SW 1271 (cell line): ENCODE measurements around the gene ACO1.
A peak's percentile ranks its signal among the peaks of the same experiment; 100 is the strongest.

Source experiments
- DNase-seq, 2 experiments: peaks; one replicate each; lab custom pipeline; 2025; lab: John Stamatoyannopoulos, UW

Gene ACO1

DNA sequence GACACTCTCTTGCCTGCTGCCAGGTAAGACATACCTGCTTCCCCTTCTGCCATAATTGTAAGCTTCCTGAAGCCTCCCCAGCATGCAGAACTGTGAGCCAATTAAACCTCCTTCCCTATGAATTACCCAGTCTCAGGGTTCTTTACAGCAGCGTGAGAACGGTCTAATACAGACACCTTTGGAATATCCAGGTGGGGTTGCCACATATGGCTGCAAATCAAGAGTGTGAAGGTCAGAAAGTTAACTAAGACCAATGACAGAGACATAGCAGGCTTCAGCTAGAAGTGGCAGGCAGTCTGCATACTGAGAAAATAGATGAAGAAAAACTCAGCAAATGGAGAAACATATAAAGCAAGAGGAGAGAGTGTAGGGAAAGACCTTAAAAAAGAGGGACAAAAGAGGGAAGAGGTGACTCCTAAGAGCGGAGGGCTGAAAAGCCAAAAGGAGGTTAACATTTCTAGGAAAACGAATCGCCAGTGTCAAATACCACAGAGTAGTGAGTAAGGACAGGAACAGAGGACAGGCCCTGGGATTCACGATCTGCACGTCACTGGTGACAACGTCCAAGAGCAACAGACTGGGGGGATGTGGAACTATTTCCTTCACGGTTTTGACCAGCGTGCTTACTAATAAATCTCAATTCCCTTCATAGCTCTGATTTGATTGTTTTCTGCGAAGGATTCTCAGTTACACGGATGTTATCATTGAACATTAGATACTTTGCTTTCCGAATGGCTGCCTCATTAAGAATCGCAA, 1.7 kb upstream of the ACO1 start:
- DNase-seq = no peak

DNA sequence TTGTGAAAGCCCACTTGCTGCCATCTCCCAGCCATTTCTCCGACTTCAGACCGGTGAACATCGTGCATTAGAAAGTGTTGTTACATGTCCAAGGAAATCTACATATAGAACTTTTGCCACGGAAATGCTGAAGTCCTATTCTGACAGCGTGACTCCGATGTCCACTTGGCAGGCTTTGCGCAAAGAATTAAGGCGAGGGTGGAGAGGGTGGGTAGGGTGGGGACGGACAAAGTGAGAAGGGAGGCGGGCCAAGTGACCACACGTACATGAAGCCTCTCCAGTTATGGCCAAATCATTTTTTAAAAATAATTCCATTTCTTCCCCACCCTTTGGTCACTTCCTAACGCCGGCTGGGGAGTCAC, 460 bp upstream of the ACO1 start:
- DNase-seq = peak in 1 of 2 experiments; percentile 50

DNA sequence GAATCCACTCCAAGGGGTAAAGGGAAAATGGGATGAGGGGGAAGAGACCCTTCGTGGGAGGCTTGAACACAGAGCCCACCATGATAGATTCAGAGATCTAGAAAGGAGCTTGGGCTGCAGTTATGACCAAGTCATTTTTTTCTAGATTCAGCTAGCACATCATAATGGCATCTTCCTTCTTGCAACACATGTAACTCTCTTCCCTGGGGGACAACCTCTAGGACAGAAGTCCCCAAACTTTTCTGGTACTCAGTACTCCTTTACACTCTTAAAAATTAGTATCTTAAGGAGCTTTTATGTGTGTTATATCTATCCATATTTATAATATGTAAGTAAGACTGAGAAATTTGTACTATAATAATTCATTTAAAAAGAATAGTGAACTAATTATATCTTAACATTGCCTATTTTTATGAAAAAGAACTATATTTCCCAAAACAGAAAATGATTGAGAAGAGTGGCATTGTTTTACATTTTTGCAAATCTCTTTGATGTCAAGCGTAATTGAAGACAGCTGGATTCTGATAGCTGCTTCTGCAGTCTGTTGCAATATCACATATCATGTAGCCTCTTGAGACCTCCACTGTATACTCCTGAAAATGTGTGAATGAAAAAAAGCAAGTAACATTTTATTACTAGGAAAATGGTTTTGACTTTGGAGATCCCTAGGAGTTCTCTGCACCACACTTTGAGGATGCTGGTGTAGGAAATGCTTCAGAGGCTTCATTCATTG, 875 bp downstream of the ACO1 start:
- DNase-seq = no peak

DNA sequence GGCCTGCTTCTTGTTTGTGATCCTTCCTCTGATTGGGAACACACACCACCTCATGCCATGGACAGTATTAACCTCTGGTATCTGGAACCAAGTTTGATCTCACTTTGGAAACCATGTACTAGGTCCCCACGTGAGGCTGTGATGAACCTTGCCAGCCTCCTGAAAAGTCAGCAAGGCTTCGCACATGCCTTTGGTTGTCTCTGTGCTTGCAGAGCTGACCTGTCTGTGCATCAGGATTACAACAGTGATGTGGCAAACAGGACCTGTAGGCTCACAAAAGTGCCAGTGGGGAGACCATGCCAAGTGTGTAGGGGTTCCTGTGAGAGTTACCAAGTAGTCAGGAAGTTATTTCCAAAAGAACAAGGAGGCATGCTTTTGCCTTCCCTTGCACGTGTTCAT, 1.4 kb downstream of the ACO1 start:
- DNase-seq = no peak

DNA sequence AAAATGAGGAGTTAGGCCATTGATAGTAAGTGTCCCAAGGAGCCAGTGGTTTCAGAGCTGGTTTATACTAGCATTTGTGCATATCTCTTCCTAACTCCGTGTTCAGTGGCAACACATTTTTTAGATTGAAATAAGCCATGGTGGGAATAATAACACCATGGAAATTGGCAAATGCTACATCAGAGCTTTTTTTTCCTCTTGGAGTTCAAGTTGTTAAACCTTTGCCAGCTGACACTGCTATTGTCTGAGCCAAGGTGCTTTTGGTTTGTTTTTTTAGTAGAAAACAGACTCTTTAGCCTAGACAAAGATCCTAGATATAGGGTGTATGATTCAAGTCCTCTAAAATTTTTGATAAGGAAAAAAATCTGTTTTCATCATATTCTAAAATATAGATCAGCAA, 2.8 kb downstream of the ACO1 start:
- no peak for DNase-seq

DNA sequence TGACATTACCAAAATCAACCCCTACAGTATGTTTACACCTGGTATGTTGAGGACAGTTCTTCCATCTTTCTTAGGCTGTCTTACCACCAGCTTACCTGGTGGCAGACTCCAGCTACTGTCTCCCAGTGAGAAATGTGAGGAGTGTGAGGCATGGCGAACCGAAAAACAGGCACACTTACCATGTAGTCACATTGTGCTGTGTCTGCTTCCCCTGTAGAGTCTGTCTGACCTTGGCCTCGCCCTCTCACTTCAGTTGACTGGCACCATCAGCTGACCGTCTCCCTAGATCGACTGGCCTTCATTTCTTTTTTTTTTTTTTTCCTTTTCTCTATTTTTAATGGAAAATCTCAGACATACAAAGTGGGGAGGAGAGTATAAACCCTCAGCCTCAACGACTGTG, 4.9 kb downstream of the ACO1 start:
- DNase-seq = no peak

DNA sequence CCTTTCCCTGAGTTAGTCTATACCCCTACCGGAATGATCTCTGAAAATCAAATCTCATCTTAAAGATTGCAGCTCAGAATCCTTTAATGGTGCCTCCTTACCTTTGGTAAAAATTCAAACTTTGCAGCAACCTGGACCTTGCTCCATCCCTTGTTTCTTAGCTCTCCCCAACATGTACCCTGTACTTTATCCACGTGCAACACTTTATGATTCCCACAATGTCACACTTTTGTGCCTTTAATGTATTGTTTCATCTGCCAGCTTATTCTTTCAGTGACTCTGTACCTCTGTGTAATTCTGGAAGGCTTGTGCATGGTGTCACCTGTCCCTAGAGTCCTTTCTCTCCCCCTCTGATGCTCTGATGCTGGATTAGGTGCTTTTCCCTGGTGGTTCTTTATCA, 9.5 kb downstream of the ACO1 start:
- no peak for DNase-seq

DNA sequence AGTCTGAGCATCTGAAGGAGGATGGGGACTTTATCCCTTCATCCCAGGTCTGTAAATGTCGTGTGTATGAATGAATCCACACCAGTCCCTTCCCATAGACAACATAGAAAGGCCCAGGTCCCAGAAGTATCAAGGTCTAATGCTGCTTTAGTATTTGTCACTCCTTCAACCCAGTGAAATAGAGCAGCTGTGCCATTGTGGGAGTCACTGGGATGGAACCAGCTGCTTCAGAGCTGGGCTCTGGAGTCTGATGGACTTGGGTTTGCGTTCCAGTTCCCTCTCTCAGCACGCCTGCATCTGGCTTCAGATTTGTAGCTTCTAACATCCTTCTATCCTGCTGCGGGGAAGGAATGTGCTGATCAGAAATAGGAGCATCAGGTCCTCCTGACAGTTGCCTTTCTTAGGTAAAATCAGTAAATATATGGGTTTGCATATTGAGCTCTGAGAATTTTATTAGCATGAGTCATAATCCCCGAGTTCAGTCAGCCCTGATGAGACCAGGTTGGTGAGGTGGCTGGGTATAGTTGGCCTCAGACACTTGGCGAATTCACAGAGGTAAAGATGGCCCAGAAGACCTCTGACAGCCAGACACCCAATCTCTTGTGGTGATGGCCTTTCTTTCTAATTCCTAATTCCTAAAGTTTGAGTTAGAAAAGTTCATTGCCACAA, 10.1 kb downstream of the ACO1 start:
- no peak for DNase-seq

DNA sequence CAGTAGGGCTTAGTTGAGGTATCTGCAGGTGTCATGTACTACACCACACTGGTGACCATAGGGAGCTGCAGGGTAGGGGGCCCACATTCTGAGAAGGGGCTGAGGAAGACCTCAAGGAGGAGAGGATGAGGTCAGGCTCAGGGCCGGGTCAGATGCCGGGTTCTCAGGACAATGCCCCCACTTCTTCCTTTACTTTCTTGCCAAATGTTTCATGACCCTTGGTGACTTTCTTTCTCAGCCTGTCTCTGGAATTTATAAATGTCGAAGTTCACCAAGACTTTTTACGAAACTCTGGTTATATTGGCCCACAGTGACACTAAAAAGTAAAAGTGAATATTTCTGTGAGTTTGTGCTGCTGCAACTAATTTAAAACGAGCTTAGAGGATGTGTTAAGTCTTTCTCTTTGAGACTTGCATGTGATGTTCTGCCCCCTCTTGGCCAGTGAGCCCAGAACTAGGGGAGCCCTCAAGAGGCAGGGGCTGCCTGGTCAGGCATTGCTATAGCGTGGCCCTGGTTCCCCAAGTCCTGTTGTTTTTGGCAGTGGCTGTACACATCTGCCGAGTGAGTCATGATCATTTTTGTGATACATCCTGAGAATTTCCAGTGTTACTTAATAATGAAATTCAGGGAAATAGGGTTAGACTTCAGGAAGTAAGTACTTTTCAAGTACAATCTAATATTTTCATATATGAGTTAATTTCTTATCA, 11.2 kb downstream of the ACO1 start:
- peak in 1 of 2 experiments; percentile 27 for DNase-seq

DNA sequence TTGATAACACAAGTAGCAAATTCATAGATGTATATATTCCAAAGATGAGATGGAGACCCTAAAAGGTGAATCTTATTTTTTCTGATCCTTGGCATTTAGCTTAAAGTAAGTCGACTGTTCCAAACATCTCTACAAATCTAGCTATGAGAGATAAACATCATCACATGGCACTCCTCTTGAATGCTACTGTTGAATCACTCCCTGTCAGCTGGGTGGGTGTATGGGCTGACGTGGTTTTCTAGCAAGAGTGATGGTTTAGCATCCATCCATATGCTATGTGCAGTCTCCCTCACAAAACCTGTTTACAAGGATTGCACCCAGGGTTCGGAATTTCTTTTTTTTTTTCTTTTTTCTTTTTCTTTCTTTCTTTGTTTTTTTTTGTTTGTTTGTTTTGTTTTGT, 13.8 kb downstream of the ACO1 start:
- DNase-seq = no peak

DNA sequence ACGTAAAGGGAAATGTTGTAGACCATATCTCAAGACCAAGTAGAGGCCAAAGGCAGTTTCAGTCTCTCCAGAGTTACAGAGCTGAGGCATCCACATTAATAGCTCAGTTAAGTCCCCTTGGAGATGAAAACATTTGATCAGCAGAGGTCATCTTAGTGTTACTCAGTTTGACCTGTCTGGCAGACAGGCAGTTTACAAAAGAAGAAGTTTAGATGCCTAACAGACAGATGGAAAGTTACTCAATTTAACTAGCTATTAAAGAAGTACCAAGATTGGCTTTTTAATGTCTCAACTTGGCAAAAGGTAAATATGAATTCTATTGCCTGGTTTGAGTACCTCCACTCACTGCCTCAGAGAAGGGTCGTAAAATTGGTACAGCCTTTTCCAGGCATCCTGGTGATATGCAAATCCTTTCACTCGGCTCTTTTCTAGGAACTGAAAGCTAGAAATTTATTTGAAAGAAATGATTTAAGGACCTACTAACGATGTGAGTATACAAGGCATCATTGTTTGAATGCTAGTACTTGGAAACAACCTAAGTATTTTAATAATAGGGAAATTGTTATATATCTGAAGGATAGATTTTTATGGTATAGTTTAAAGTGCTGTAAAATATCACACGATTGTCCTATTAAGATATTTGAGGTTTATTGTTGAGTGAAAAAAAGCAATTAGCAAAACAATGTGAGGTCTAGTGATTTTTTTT, 14.8 kb downstream of the ACO1 start:
- no peak for DNase-seq

DNA sequence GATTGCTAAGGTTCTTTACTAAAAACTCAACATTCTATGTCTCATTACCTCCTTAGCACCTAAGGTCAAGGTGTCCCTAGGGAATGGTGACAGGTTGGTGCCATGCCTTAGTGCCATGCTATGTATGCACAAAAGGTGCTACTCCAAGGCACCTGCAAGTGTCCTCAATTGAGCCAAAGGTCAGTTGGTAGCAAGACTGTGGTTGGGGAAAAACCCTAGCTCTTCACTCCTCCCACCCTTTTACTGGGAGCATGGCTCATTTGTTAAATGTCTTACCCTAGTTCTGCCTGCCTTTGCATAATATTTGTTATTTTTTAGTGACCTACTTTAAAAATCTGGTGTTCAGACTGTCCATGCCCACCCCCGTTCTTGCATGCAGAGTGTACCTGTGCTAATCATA, 17.0 kb downstream of the ACO1 start:
- no peak for DNase-seq

DNA sequence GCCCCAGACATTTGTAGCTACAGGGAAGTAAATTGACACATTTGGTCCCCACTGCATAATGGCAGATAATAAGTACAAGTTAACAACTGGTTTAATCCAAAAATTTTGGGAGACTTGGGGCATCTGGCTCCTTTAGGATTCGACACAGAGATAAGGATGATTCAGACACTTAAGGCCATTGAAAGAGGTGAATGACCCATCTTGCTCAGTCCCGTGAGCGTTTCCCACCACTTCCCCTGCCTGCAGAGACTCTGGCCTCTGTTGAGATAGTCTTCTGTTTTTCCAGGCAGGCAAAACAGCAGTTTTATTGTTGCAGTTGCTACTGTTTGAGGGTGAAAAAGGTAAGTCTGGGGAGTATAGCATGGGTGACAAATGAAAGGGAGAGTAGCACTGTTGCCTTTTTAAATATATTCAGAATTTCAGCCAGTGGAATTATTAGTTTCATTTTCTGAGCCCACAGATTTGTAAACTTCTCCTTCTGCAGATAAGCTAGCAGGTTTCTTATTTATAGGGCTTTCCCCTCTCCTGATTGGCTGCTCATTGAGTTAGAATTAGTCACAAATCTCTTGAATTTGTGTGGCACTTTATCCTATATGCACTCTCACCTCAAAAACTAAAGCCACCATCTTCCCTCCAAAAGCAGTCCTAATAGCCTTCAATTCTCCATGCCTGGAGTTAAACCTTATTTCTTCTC, 19.3 kb downstream of the ACO1 start:
- DNase-seq = no peak

DNA sequence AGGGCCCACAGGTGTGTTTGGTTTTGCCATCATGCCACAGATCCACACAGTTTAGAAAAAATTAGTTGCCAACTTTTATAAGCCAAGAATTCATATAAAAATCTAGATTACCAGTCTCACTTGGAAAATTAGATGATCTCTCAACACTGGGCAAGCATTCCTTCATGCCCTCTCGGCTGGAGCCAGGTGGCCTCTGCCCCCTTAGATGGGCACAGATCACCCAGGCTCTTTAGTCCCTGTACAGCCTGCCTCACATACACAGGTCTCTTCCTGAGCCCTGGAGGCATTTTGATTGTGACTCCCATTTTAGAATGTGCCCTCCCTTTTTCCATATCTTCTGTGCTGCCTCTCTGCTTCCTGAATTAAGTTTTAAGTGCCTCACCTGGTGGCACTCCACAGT, 20.0 kb downstream of the ACO1 start:
- DNase-seq = no peak

DNA sequence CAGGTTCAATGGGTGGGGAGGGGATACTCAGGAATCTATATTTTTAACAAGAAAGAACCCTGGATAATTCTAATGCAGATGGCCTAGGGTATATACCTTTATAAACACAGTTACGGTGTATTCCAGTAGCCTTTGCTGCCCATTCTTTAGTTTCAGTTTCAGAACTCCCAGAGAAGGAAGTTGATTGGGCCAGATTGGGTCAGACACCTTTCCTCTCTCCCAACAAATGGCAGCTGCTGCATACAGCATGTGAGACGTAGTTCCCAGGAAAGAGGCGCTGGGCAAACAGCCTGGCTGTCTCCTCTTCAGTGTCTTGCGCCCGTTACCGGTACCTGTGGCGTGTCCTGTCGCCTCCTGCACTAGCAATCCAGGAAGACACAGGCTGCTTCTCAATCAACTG, 20.4 kb downstream of the ACO1 start:
- no peak for DNase-seq

DNA sequence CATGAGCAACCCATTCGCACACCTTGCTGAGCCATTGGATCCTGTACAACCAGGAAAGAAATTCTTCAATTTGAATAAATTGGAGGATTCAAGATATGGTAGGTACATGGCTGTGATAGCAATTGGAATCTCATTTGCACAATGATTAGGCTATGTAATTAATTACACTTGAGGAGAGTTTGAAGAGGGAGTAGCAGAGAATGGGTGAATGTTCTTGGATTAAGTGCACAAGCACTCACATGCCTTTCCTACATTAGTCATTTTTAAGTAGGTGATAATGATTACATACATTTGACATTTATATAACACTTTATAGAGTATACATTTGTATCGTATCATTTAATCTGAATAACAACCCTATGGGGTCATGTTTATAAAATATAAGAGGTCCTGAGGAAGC, 21.1 kb downstream of the ACO1 start:
- no peak for DNase-seq

DNA sequence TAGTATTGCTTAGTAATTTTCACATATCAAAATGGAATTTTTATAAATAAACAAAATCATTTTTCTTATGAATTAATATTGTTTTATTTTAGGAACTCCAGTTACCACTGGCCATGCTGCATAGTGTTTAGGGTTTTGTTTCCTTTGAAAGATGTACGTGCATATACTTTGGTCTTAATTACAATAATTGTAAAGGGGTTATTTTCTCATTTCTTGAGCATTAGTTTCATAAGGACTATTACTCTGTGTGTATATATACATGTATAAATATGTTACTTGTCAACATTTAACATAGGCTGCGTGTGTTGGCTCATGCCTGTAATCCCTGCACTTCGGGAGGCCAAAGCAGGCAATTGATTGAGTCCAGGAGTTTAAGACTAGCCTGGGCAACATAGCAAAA, 21.6 kb downstream of the ACO1 start:
- no peak for DNase-seq

DNA sequence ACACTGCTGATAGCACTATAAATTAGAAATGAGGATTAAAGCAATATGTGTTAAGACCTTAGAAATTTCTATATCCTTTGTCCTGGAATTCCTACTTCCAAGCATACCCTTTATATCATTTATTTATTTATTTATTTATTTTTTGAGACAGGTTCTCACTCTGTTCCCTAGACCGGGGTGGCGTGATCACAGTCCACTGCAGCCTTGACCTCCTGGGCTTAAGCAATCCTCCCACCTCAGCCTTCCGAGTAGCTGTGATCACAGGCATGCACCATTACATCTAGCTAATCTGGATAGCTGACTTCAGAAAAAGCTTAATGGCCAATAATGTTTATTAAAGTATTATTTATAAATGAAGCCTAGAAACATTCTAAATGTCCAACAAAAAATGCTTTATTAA, 27.3 kb downstream of the ACO1 start:
- no peak for DNase-seq

DNA sequence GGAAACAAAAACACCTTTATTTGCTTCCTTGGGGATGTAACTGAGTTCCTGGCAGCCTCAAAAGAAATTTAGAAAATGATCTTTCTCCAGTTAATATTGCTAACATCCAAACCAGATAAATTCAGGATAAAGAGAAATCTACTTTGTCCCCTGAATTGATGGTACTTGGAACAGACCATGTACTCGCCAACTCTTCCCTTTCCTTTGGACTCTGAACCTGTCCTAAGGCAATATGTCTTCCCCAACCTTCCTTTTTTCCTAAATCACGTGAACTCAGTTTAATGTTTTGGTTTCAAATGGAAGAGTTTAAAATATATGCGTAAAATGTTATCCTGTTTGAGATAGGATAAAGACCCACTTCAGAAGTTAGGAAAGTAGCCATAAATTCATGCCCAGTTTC, 28.0 kb downstream of the ACO1 start:
- no peak for DNase-seq

DNA sequence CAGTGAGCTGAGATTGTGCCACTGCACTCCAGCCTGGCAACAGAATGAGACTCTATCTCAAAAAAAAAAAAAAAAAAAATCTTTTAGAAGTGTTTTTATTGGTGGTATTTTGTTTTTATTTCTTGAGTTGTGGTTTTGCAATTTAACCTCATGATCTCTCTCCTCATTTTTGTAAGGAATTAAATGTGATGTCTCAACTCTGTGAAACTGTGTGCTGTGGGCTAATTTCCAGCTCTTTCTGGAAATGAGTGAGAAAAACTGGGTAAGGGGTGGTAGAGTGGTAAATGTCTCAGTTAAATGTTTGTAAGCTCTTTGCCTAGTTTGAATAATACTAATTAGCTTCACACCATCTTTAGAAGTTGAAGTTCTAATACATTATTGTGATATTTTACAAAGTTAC, 29.0 kb downstream of the ACO1 start:
- DNase-seq = no peak

DNA sequence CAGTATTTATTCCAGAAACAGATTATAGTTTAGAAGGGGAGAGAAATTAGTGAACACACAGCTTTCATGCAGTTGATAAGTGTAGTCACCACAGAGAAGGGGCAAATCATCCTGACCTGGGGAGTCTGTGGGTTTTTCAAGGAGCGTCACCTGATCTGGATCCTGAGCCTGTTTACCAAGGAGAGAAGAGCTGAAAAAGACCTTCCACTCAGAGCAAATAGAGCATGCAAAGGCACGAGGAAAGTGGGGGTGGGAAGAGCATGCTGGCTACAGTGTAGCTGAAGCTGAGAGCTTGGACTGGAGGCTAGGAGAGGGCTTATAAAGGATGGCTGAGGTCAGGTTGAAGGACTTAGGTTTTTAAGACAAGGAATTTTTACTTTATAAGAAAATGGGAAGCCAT, 30.4 kb downstream of the ACO1 start:
- no peak for DNase-seq

DNA sequence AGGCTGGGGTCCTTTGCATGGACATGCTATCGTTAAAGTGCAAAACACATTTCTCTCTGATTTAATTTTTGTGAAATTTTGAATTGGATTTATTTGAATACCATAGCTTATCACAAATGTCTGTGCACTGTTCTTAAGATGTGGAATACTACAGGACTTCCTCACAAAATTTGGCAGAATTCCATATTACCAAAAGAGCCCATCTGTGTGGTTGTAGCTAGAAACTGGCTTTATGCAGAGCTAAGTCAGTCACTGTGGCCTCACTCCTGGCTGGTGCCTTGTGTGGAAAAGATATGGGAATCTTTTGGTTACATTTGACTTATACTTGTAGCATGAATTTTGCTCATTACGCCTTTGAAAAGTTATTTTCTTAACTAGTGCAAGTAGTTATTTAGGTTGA, 35.5 kb downstream of the ACO1 start:
- no peak for DNase-seq
